ENCODE measurements around the gene PARVB. TPM values are rescaled to one million over a fixed set of nuclear protein-coding genes. Genes with fewer than 3 reads are reported as not detected.

The PARVB gene
- total RNA-seq, 5 donors from 2014 or later (not counting 1 experiment from before 2014, with no cell fraction given): 5.9 to 13.8 (median 8.2) TPM

GRCh38 chr22:44111562-44112155 is 87.6 kb downstream of the PARVB start:
- no peaks in the 10 kb centered on the region for H3K4me1 ChIP-seq (ENCODE audit: control insufficient read depth in 1 of 2, extremely low read depth in 1 of 2, insufficient read depth in 2 of 2, low read length in 2 of 2)
- DNase-seq (no peak), ATAC-seq (replicated peaks in 1 of 4) (no peak)
- H3K4me3 ChIP-seq (ENCODE audit: control insufficient read depth in 1 of 2, extremely low read depth in 1 of 2, low read length in 1 of 2): no peak overlapping the region
- no peak overlapping the region for H3K27ac Mint-ChIP-seq
- 85% methylated on average over 6 of the region's 9 CpGs for WGBS (ENCODE audit: insufficient coverage)
- H3K36me3 ChIP-seq (ENCODE audit: control insufficient read depth in 2 of 2, extremely low read depth in 1 of 2, insufficient read depth in 1 of 2, low read length in 1 of 2): no peaks in the 10 kb centered on the region
- CTCF ChIA-PET: no interaction called here
- H3K27me3 Mint-ChIP-seq: no peaks in the 10 kb centered on the region
- no peak overlapping the region for H3K27ac ChIP-seq (ENCODE audit: low read length)
- no peaks in the 10 kb centered on the region for H3K9me3 Mint-ChIP-seq
- POLR2A ChIA-PET: no interaction called here
- H3K36me3 Mint-ChIP-seq: no peaks in the 10 kb centered on the region
- H3K27me3 ChIP-seq (replicated peaks in 1 of 2; ENCODE audit: control insufficient read depth in 2 of 2, extremely low read depth in 1 of 2, insufficient read depth in 2 of 2, low read length in 1 of 2): no peaks in the 10 kb centered on the region
- H3K4me1 Mint-ChIP-seq: no peaks in the 10 kb centered on the region
- H3K4me3 Mint-ChIP-seq: no peak overlapping the region
- no peaks in the 10 kb centered on the region for H3K9me3 ChIP-seq

DNA sequence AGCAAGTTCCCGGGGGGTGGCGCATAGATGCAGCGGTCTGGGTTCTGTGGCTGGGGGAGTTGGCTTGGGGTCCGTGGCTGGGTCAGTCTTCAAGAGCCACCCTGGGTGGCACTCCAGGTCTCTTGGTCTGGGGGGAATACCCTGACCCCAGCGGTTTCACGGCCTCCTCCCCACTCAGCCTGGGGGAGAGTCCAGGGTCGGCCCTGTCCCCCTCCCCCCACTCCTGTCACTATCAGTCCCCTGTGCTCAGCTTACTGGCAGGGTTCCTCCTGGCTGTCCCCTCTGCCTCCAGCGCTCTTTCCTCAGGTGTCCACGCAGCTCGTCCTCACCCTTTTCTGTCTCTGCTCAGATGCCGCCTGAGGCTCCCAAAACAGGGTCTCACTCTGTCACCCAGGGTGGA is 88.1 kb downstream of the PARVB start:
- Mint-ChIP-seq H3K36me3 (no peaks in the 10 kb centered on the region), H3K9me3 (no peaks in the 10 kb centered on the region), H3K27me3 (no peaks in the 10 kb centered on the region), H3K27ac (no peak overlapping the region), H3K4me1 (no peaks in the 10 kb centered on the region), H3K4me3 (no peak overlapping the region)
- Histone ChIP-seq H3K27ac (ENCODE audit: low read length) (no peak overlapping the region), H3K9me3 (no peaks in the 10 kb centered on the region), H3K36me3 (ENCODE audit: control insufficient read depth in 2 of 2, extremely low read depth in 1 of 2, insufficient read depth in 1 of 2, low read length in 1 of 2) (no peaks in the 10 kb centered on the region), H3K4me3 (ENCODE audit: control insufficient read depth in 1 of 2, extremely low read depth in 1 of 2, low read length in 1 of 2) (no peak overlapping the region), H3K27me3 (replicated peaks in 1 of 2; ENCODE audit: control insufficient read depth in 2 of 2, extremely low read depth in 1 of 2, insufficient read depth in 2 of 2, low read length in 1 of 2) (no peaks in the 10 kb centered on the region), H3K4me1 (ENCODE audit: control insufficient read depth in 1 of 2, extremely low read depth in 1 of 2, insufficient read depth in 2 of 2, low read length in 2 of 2) (no peaks in the 10 kb centered on the region)
- CTCF ChIA-PET: no interaction called here
- WGBS (ENCODE audit: insufficient coverage): 100% methylated on average over 7 of the region's 11 CpGs
- DNase-seq: no peak
- POLR2A ChIA-PET: no interaction called here
- ATAC-seq (replicated peaks in 1 of 4): no peak

- ChIA-PET POLR2A (no interaction called here), CTCF (no interaction called here)
- Mint-ChIP-seq H3K36me3 (peaks cover 3% of the 10 kb centered on the region), H3K27ac (no peak overlapping the region), H3K4me3 (no peak overlapping the region), H3K27me3 (no peaks in the 10 kb centered on the region), H3K4me1 (no peaks in the 10 kb centered on the region), H3K9me3 (no peaks in the 10 kb centered on the region)
- H3K27me3 ChIP-seq (replicated peaks in 1 of 2; ENCODE audit: control insufficient read depth in 2 of 2, extremely low read depth in 1 of 2, insufficient read depth in 2 of 2, low read length in 1 of 2): no peaks in the 10 kb centered on the region
- no peak for ATAC-seq (replicated peaks in 1 of 4)
- H3K4me3 ChIP-seq (ENCODE audit: control insufficient read depth in 1 of 2, extremely low read depth in 1 of 2, low read length in 1 of 2): no peak overlapping the region
- DNase-seq: no peak
- no peaks in the 10 kb centered on the region for H3K4me1 ChIP-seq (ENCODE audit: control insufficient read depth in 1 of 2, extremely low read depth in 1 of 2, insufficient read depth in 2 of 2, low read length in 2 of 2)
- WGBS (ENCODE audit: insufficient coverage): 89% methylated on average over 3 of the region's 12 CpGs
- H3K27ac ChIP-seq (ENCODE audit: low read length): no peak overlapping the region
- no peaks in the 10 kb centered on the region for H3K36me3 ChIP-seq (ENCODE audit: control insufficient read depth in 2 of 2, extremely low read depth in 1 of 2, insufficient read depth in 1 of 2, low read length in 1 of 2)
- no peaks in the 10 kb centered on the region for H3K9me3 ChIP-seq
Measured at GRCh38 chr22:44116331-44116730, 92.2 kb downstream of the PARVB start.

- H3K27ac ChIP-seq (ENCODE audit: low read length): no peak overlapping the region
- ChIA-PET CTCF (no interaction called here), POLR2A (no interaction called here)
- no peaks in the 10 kb centered on the region for H3K27me3 Mint-ChIP-seq
- no peak overlapping the region for H3K4me3 ChIP-seq (ENCODE audit: control insufficient read depth in 1 of 2, extremely low read depth in 1 of 2, low read length in 1 of 2)
- 76% methylated on average over 8 of the region's 16 CpGs for WGBS (ENCODE audit: insufficient coverage)
- DNase-seq (no peak), ATAC-seq (replicated peaks in 1 of 4) (no peak)
- H3K27ac Mint-ChIP-seq: peak overlapping the region in 1 of 2 donors; percentile 48
- H3K4me1 ChIP-seq (ENCODE audit: control insufficient read depth in 1 of 2, extremely low read depth in 1 of 2, insufficient read depth in 2 of 2, low read length in 2 of 2): no peaks in the 10 kb centered on the region
- H3K9me3 ChIP-seq: no peaks in the 10 kb centered on the region
- no peaks in the 10 kb centered on the region for H3K27me3 ChIP-seq (replicated peaks in 1 of 2; ENCODE audit: control insufficient read depth in 2 of 2, extremely low read depth in 1 of 2, insufficient read depth in 2 of 2, low read length in 1 of 2)
- H3K4me3 Mint-ChIP-seq: no peak overlapping the region
- no peaks in the 10 kb centered on the region for H3K4me1 Mint-ChIP-seq
- H3K9me3 Mint-ChIP-seq: no peaks in the 10 kb centered on the region
- H3K36me3 Mint-ChIP-seq: peaks cover 3% of the 10 kb centered on the region
- no peaks in the 10 kb centered on the region for H3K36me3 ChIP-seq (ENCODE audit: control insufficient read depth in 2 of 2, extremely low read depth in 1 of 2, insufficient read depth in 1 of 2, low read length in 1 of 2)
Measured at GRCh38 chr22:44116755-44117684, 92.9 kb downstream of the PARVB start.

DNA sequence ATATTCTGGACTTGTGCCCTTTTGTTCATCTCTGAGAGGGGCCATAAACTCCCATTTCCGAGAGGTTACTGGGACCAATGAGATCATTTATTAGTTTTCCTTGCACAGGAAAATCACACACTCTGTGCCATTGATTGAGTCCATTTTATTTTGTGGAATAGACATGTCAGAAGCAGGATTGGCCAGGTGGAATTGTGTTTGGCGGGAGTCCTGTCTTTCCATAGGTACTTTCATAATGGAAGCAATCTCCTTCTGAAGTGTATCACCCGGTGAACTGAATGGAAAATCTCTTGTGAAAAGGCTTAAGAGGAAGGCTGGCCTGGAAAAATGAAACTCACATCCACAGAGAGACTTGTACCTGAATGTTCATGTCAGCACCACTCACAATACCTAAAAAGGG is 93.6 kb downstream of the PARVB start:
- H3K27me3 Mint-ChIP-seq: peaks cover 0 to 3% of the 10 kb centered on the region in 2 donors
- no peak overlapping the region for H3K27ac Mint-ChIP-seq
- Histone ChIP-seq H3K4me1 (ENCODE audit: control insufficient read depth in 1 of 2, extremely low read depth in 1 of 2, insufficient read depth in 2 of 2, low read length in 2 of 2) (no peaks in the 10 kb centered on the region), H3K27me3 (replicated peaks in 1 of 2; ENCODE audit: control insufficient read depth in 2 of 2, extremely low read depth in 1 of 2, insufficient read depth in 2 of 2, low read length in 1 of 2) (no peaks in the 10 kb centered on the region), H3K4me3 (ENCODE audit: control insufficient read depth in 1 of 2, extremely low read depth in 1 of 2, low read length in 1 of 2) (no peak overlapping the region), H3K27ac (ENCODE audit: low read length) (no peak overlapping the region), H3K36me3 (ENCODE audit: control insufficient read depth in 2 of 2, extremely low read depth in 1 of 2, insufficient read depth in 1 of 2, low read length in 1 of 2) (no peaks in the 10 kb centered on the region), H3K9me3 (no peaks in the 10 kb centered on the region)
- WGBS (ENCODE audit: insufficient coverage): no CpG with 5 or more reads among the region's 3 CpGs
- peaks cover 3% of the 10 kb centered on the region for H3K36me3 Mint-ChIP-seq
- no peak for ATAC-seq (replicated peaks in 1 of 4)
- ChIA-PET POLR2A (no interaction called here), CTCF (no interaction called here)
- H3K4me1 Mint-ChIP-seq: no peaks in the 10 kb centered on the region
- H3K4me3 Mint-ChIP-seq: no peak overlapping the region
- H3K9me3 Mint-ChIP-seq: no peaks in the 10 kb centered on the region
- DNase-seq: no peak

DNA sequence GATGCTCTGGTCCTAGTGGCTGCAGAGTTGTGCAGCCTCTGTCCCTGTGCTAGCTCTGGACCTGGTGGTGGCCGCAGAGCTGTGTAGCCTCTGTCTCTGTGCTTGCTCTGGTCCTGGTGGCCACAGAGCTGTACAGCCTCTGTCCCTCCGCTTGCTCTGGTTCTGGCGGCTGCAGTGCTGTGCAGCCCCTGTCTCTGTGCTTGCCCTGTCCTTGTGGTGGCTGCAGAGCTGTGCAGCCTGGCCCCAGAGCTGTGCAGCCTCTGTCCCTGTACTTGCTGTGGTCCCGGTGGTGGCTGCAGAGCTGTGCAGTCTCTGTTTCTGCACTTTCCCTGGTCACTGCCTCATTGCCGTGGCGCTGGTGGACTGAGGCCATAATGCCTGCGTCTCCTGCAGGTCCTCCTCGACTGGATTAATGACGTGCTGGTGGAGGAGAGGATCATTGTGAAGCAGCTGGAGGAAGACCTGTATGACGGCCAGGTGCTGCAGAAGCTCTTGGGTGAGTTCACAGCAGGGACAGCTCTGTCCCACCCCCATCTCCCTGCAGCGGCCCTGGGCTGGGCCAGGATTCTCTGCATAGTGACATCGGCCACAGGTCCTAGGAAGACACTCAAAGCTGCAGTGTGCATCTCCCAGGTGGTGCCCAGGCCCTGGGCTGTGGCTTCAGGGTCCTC is 94.7 kb downstream of the PARVB start:
- Histone ChIP-seq H3K4me1 (ENCODE audit: control insufficient read depth in 1 of 2, extremely low read depth in 1 of 2, insufficient read depth in 2 of 2, low read length in 2 of 2) (no peaks in the 10 kb centered on the region), H3K27me3 (replicated peaks in 1 of 2; ENCODE audit: control insufficient read depth in 2 of 2, extremely low read depth in 1 of 2, insufficient read depth in 2 of 2, low read length in 1 of 2) (no peaks in the 10 kb centered on the region), H3K4me3 (ENCODE audit: control insufficient read depth in 1 of 2, extremely low read depth in 1 of 2, low read length in 1 of 2) (no peak overlapping the region), H3K9me3 (no peaks in the 10 kb centered on the region), H3K36me3 (ENCODE audit: control insufficient read depth in 2 of 2, extremely low read depth in 1 of 2, insufficient read depth in 1 of 2, low read length in 1 of 2) (no peaks in the 10 kb centered on the region), H3K27ac (ENCODE audit: low read length) (no peak overlapping the region)
- Mint-ChIP-seq H3K9me3 (no peaks in the 10 kb centered on the region), H3K27me3 (peaks cover 0 to 7% of the 10 kb centered on the region in 2 donors), H3K4me1 (no peaks in the 10 kb centered on the region), H3K36me3 (peaks cover 3% of the 10 kb centered on the region), H3K27ac (no peak overlapping the region), H3K4me3 (no peak overlapping the region)
- ATAC-seq (replicated peaks in 1 of 4): no peak
- WGBS (ENCODE audit: insufficient coverage): 97% methylated on average over 8 of the region's 12 CpGs
- DNase-seq: no peak
- ChIA-PET CTCF (interaction anchor here in 1 of 2 donors (0.6 kb wide), 1 partner anchor 18 kb away, joined by 3 read pairs; no protein-coding TSS in a partner anchor), POLR2A (no interaction called here)

All from T-cell (primary cell).